ENCODE data around the gene CACNA1B. TPM values are rescaled to one million over a fixed set of nuclear protein-coding genes. Genes with fewer than 3 reads are reported as not detected.

Gene CACNA1B
- total and polyA plus RNA-seq, 10 donors = under 0.01 to 0.09 (median 0.04) TPM; not detected in 4

GRCh38 chr9:137951597-137952490 is 74.3 kb downstream of the CACNA1B start:
- no peak overlapping the region for H3K27ac ChIP-seq
- H3K36me3 ChIP-seq = no peaks in the 10 kb centered on the region
- TF ChIP-seq POLR2A (IDR thresholded peaks at IDR 0.05) (no peak), CTCF (IDR thresholded peaks at IDR 0.05 in 8 of 11, conservative IDR thresholded peaks at IDR 0.05 in 3 of 11) (no peak), POLR2AphosphoS5 (IDR thresholded peaks at IDR 0.05) (no peak)
- no peaks in the 10 kb centered on the region for H3K4me1 ChIP-seq
- H3K27me3 ChIP-seq (replicated peaks in 1 of 7) = peaks cover 0 to 27% (median 0%) of the 10 kb centered on the region in 7 donors
- peaks cover 0 to 8% (median 3%) of the 10 kb centered on the region in 8 donors for H3K9me3 ChIP-seq
- WGBS, 5 donors = 81 to 91% (median 85%) methylated on average over 11 to 12 of the region's 12 CpGs
- no peak for DNase-seq
- H3K4me3 ChIP-seq = no peak overlapping the region
- intact Hi-C loops (cut with DNase I; ENCODE audit: low total_unique reads) = no loop called here

- 83 to 90% (median 87%) methylated on average over 11 to 12 of the region's 12 CpGs for WGBS, 5 donors
- intact Hi-C loops (cut with DNase I; ENCODE audit: low total_unique reads) = no loop called here
- Histone ChIP-seq H3K4me1 (no peaks in the 10 kb centered on the region), H3K36me3 (no peaks in the 10 kb centered on the region), H3K27ac (no peak overlapping the region), H3K4me3 (no peak overlapping the region), H3K9me3 (peaks cover 0 to 2% (median 0%) of the 10 kb centered on the region in 8 donors), H3K27me3 (replicated peaks in 1 of 7) (peaks cover 0 to 27% (median 0%) of the 10 kb centered on the region in 7 donors)
- TF ChIP-seq POLR2A (IDR thresholded peaks at IDR 0.05) = no peak
- no peak for TF ChIP-seq CTCF (IDR thresholded peaks at IDR 0.05 in 8 of 11, conservative IDR thresholded peaks at IDR 0.05 in 3 of 11)
- TF ChIP-seq POLR2AphosphoS5 (IDR thresholded peaks at IDR 0.05) = no peak
- no peak for DNase-seq
Observed at GRCh38 chr9:137952976-137953666, 75.5 kb downstream of the CACNA1B start.

- TF ChIP-seq CTCF (IDR thresholded peaks at IDR 0.05 in 8 of 11, conservative IDR thresholded peaks at IDR 0.05 in 3 of 11) = no peak
- intact Hi-C loops (cut with DNase I; ENCODE audit: low total_unique reads) = no loop called here
- 82 to 89% (median 86%) methylated on average over 6 to 10 of the region's 10 CpGs for WGBS, 5 donors
- H3K27me3 ChIP-seq (replicated peaks in 1 of 7) = peaks cover 0 to 27% (median 0%) of the 10 kb centered on the region in 7 donors
- H3K4me1 ChIP-seq = no peaks in the 10 kb centered on the region
- no peak for DNase-seq
- H3K27ac ChIP-seq = no peak overlapping the region
- H3K9me3 ChIP-seq = no peaks in the 10 kb centered on the region
- no peak overlapping the region for H3K4me3 ChIP-seq
- H3K36me3 ChIP-seq = no peaks in the 10 kb centered on the region
Observed at GRCh38 chr9:137953683-137954438, 76.3 kb downstream of the CACNA1B start.

Measured in spleen (tissue), 11 donors.